Neural cell (in vitro differentiated cells): ENCODE measurements around the gene FANCC. TPM values are rescaled to one million over a fixed set of nuclear protein-coding genes. Genes with fewer than 3 reads are reported as not detected.

Experiments
- H2AFZ ChIP-seq: fragments of 200-600, 300-800 bp; sonication (generic), shearing (Covaris generic); 2 replicates; pipeline ENCODE4 v1.6.0; 2014; ENCODE audit warnings: low read depth, mild to moderate bottlenecking, antibody characterized with exemption, low read length, moderate library complexity
- H3F3A ChIP-seq: fragments of 200-600 bp; shearing (Covaris generic); 2 replicates; pipeline ENCODE4 v1.6.1; 2016; ENCODE audit warnings: mild to moderate bottlenecking, moderate library complexity, mixed read lengths, antibody characterized with exemption, low read length; ENCODE audit not compliant: insufficient read depth, poor library complexity, severe bottlenecking
- H3K27ac ChIP-seq: fragments of 200-600, 300-800 bp; sonication (generic), shearing (Covaris generic); 2 replicates; pipeline ENCODE4 v1.5.1; 2014; ENCODE audit warnings: mild to moderate bottlenecking, low read length, moderate library complexity
- H3K27me3 ChIP-seq: fragments of 300-800, 200-600 bp; sonication (generic), shearing (Covaris generic); 2 replicates; pipeline ENCODE4 v1.6.0; 2014; ENCODE audit warnings: mild to moderate bottlenecking, low read depth, low read length, moderate library complexity; ENCODE audit not compliant: insufficient read depth
- H3K36me3 ChIP-seq: fragments of 300-800, 200-600 bp; sonication (generic), shearing (Covaris generic); 2 replicates; pipeline ENCODE4 v1.5.1; 2014; ENCODE audit warnings: mild to moderate bottlenecking, antibody characterized with exemption, low read length, moderate library complexity; ENCODE audit not compliant: insufficient read depth
- H3K4me2 ChIP-seq: fragments of 300-800, 200-600 bp; sonication (generic), shearing (Covaris generic); 2 replicates; pipeline ENCODE4 v1.6.0; 2014; ENCODE audit warnings: mild to moderate bottlenecking, low read length
- H3K4me3 ChIP-seq: fragments of 300-800, 200-600 bp; sonication (generic), shearing (Covaris generic); 2 replicates; pipeline ENCODE4 v1.5.1; 2014; ENCODE audit warnings: mild to moderate bottlenecking, low read length, moderate library complexity
- H3K79me2 ChIP-seq: fragments of 200-600 bp; shearing (Covaris generic); replicated peaks from 2 replicates; pipeline ENCODE4 v1.6.0; 2014; ENCODE audit warnings: mild to moderate bottlenecking, low read length, moderate library complexity; ENCODE audit not compliant: insufficient read depth
- H3K9ac ChIP-seq: fragments of 300-800, 200-600 bp; sonication (generic), shearing (Covaris generic); 2 replicates; pipeline ENCODE4 v1.6.1; 2016; ENCODE audit warnings: mild to moderate bottlenecking, low read length, mixed read lengths
- H3K9me2 ChIP-seq: fragments of 200-600 bp; shearing (Covaris generic); 2 replicates; pipeline ENCODE4 v1.6.1; 2016; ENCODE audit warnings: mild to moderate bottlenecking, low read length, mixed read lengths; ENCODE audit not compliant: insufficient read depth
- H3K9me3 ChIP-seq: fragments of 200-600, 300-800 bp; sonication (generic), shearing (Covaris generic); 2 replicates; pipeline ENCODE4 v1.6.1; 2016; ENCODE audit warnings: mild to moderate bottlenecking, mixed run types, low read length, moderate library complexity, mixed read lengths
- H4K20me1 ChIP-seq: fragments of 200-600 bp; shearing (Covaris generic); 2 replicates; pipeline ENCODE4 v1.6.1; 2016; ENCODE audit warnings: mild to moderate bottlenecking, mixed run types; ENCODE audit not compliant: insufficient read depth
- EP300 ChIP-seq: fragments of 450-650 bp; conservative IDR thresholded peaks from 2 replicates; pipeline ENCODE4 v1.6.1; 2014; ENCODE audit warnings: antibody characterized with exemption, mild to moderate bottlenecking, moderate library complexity; ENCODE audit not compliant: poor library complexity, severe bottlenecking
- EZH2 ChIP-seq: fragments of 200-600, 300-800 bp; shearing (Covaris generic), sonication (generic); IDR thresholded peaks from 2 replicates; pipeline ENCODE4 v1.6.1; 2014; ENCODE audit warnings: antibody characterized with exemption, low read length, borderline replicate concordance, mild to moderate bottlenecking; ENCODE audit not compliant: insufficient read depth, poor library complexity, severe bottlenecking
- MXI1 ChIP-seq: fragments of 450-650 bp; conservative IDR thresholded peaks from 2 replicates; pipeline ENCODE4 v1.6.1; 2014; ENCODE audit warnings: antibody characterized with exemption, mild to moderate bottlenecking; ENCODE audit not compliant: poor library complexity, severe bottlenecking
- POLR2AphosphoS5 ChIP-seq: IDR thresholded peaks from 2 replicates; pipeline ENCODE4 v1.6.1; 2012
- RAD21 ChIP-seq: fragments of 450-650 bp; conservative IDR thresholded peaks from 2 replicates; pipeline ENCODE4 v1.6.1; 2014; ENCODE audit warnings: antibody characterized with exemption, mild to moderate bottlenecking, moderate library complexity
- SMC3 ChIP-seq: fragments of 450-650 bp; conservative IDR thresholded peaks from 2 replicates; pipeline ENCODE4 v1.6.1; 2014; ENCODE audit warnings: antibody characterized with exemption, mild to moderate bottlenecking, moderate library complexity; ENCODE audit not compliant: poor library complexity
- TAF1 ChIP-seq: IDR thresholded peaks from 2 replicates; pipeline ENCODE4 v1.6.1; 2012; ENCODE audit warnings: low read depth
- polyA plus RNA-seq: library from polyadenylated mRNA; depleted of rRNA; stranded (reverse); fragments of >200 nt; gene quantifications from 2 replicates; pipeline ENCODE4 v1.2.3, GENCODE V29; 2014
- TF ChIP-seq, protein P1 (sequence below): IDR thresholded peaks from 2 replicates; pipeline ENCODE4 v1.6.1; 2012; ENCODE audit warnings: borderline replicate concordance
- TF ChIP-seq, protein P2 (sequence below): fragments of 450-650 bp; IDR thresholded peaks from 2 replicates; pipeline ENCODE4 v1.5.1; 2014; ENCODE audit warnings: antibody characterized with exemption, mild to moderate bottlenecking, moderate library complexity; ENCODE audit not compliant: poor library complexity, severe bottlenecking

The FANCC gene
- polyA plus RNA-seq, 1 donor from 2014 or later, result 9.7 TPM

DNA sequence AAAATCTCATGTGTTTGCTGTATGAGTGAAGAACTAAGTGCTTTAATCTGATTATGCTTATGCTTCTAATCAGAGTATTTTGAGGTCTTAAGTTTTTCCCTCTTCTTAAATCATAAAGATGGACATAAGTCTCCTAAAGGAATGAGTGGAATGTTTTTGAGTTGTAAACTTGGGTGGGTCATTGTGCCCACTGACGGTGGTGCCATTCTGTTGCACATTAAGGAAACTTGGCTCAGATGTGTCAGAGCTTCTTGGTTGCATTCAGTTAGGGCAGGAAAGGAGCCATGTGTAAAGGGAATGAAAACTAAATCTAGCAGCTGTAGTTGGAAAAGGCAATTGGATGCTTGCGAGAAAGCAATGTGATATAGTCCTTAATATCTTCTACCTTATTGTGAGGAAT lies 256.6 kb downstream of the FANCC start:
- Histone ChIP-seq H3K36me3 (no peaks in the 10 kb centered on the region), H3K4me2 (no peak overlapping the region), H3K27ac (no peak overlapping the region), H3K27me3 (no peaks in the 10 kb centered on the region), H3K9me3 (no peaks in the 10 kb centered on the region), H4K20me1 (no peaks in the 10 kb centered on the region), H3K79me2 (no peaks in the 10 kb centered on the region), H3K4me3 (no peak overlapping the region), H3K9me2 (no peaks in the 10 kb centered on the region), H3K9ac (no peak overlapping the region), H2AFZ (no peak overlapping the region), H3F3A (no peaks in the 10 kb centered on the region)
- TF ChIP-seq, protein P1, sequence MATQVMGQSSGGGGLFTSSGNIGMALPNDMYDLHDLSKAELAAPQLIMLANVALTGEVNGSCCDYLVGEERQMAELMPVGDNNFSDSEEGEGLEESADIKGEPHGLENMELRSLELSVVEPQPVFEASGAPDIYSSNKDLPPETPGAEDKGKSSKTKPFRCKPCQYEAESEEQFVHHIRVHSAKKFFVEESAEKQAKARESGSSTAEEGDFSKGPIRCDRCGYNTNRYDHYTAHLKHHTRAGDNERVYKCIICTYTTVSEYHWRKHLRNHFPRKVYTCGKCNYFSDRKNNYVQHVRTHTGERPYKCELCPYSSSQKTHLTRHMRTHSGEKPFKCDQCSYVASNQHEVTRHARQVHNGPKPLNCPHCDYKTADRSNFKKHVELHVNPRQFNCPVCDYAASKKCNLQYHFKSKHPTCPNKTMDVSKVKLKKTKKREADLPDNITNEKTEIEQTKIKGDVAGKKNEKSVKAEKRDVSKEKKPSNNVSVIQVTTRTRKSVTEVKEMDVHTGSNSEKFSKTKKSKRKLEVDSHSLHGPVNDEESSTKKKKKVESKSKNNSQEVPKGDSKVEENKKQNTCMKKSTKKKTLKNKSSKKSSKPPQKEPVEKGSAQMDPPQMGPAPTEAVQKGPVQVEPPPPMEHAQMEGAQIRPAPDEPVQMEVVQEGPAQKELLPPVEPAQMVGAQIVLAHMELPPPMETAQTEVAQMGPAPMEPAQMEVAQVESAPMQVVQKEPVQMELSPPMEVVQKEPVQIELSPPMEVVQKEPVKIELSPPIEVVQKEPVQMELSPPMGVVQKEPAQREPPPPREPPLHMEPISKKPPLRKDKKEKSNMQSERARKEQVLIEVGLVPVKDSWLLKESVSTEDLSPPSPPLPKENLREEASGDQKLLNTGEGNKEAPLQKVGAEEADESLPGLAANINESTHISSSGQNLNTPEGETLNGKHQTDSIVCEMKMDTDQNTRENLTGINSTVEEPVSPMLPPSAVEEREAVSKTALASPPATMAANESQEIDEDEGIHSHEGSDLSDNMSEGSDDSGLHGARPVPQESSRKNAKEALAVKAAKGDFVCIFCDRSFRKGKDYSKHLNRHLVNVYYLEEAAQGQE, result no peak
- TF ChIP-seq TAF1, result no peak
- TF ChIP-seq RAD21, result no peak
- TF ChIP-seq MXI1, result no peak
- TF ChIP-seq, protein P2, sequence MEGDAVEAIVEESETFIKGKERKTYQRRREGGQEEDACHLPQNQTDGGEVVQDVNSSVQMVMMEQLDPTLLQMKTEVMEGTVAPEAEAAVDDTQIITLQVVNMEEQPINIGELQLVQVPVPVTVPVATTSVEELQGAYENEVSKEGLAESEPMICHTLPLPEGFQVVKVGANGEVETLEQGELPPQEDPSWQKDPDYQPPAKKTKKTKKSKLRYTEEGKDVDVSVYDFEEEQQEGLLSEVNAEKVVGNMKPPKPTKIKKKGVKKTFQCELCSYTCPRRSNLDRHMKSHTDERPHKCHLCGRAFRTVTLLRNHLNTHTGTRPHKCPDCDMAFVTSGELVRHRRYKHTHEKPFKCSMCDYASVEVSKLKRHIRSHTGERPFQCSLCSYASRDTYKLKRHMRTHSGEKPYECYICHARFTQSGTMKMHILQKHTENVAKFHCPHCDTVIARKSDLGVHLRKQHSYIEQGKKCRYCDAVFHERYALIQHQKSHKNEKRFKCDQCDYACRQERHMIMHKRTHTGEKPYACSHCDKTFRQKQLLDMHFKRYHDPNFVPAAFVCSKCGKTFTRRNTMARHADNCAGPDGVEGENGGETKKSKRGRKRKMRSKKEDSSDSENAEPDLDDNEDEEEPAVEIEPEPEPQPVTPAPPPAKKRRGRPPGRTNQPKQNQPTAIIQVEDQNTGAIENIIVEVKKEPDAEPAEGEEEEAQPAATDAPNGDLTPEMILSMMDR, result no peak
- TF ChIP-seq EZH2, result no peak
- no peak for TF ChIP-seq EP300
- no peak for TF ChIP-seq POLR2AphosphoS5
- TF ChIP-seq SMC3, result no peak

DNA sequence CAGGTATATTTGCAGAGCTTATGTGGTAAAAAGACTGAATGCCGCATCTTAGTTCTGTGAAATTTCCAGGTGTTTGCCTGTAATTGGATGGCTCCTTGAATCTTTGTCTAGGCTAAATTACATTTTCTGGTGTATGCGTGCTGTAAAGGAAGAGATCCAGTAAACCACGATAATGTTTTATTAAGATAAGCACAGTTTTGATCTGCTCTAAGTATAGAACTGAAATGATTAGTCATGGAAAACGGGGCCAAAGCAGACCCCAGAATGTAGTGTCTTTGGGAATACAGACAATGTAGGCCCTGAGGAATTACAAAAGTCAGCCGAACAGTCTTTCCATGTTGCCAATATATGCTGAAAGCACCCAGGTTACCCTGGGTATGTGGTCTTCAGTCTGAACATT lies 257.3 kb downstream of the FANCC start:
- TF ChIP-seq TAF1, result no peak
- TF ChIP-seq EZH2, result no peak
- TF ChIP-seq RAD21, result no peak
- TF ChIP-seq EP300, result no peak
- no peak for TF ChIP-seq MXI1
- TF ChIP-seq, protein P1, result no peak
- TF ChIP-seq SMC3, result no peak
- TF ChIP-seq POLR2AphosphoS5, result no peak
- TF ChIP-seq, protein P2, result no peak
- Histone ChIP-seq H3K4me2 (no peak overlapping the region), H3F3A (no peaks in the 10 kb centered on the region), H3K4me3 (no peak overlapping the region), H3K79me2 (no peaks in the 10 kb centered on the region), H3K27me3 (no peaks in the 10 kb centered on the region), H3K9ac (no peak overlapping the region), H3K9me2 (no peaks in the 10 kb centered on the region), H2AFZ (no peak overlapping the region), H3K27ac (no peak overlapping the region), H3K9me3 (no peaks in the 10 kb centered on the region), H3K36me3 (no peaks in the 10 kb centered on the region), H4K20me1 (no peaks in the 10 kb centered on the region)
